ENCODE results near the gene PLXNA1. TPM values are rescaled to one million over a fixed set of nuclear protein-coding genes. Genes with fewer than 3 reads are reported as not detected.

The PLXNA1 gene
- total and polyA plus RNA-seq, 2 experiments from 2014 or later = 11.0 to 73.5 TPM

GRCh38 chr3:126995254-126995780, 12.4 kb downstream of the PLXNA1 start (continued):
- TF ChIP-seq EZH2phosphoT487 (IDR thresholded peaks at IDR 0.05; ENCODE audit: unreplicated experiment) = no peak
- no peak for TF ChIP-seq REST (IDR thresholded peaks at IDR 0.05; ENCODE audit: unreplicated experiment)
- no peak for TF ChIP-seq CREB1 (CRISPR knock-in tag; IDR thresholded peaks at IDR 0.05; ENCODE audit: low read depth)
- no peak for TF ChIP-seq NANOG (IDR thresholded peaks at IDR 0.05; ENCODE audit: borderline replicate concordance)
- no peak for TF ChIP-seq EZH2 (IDR thresholded peaks at IDR 0.05; ENCODE audit: low read depth, unreplicated experiment)
- TF ChIP-seq ETS1 (IDR thresholded peaks at IDR 0.05) = no peak
- no peak for TF ChIP-seq STAT1 (IDR thresholded peaks at IDR 0.05; ENCODE audit: unreplicated experiment)

GRCh38 chr3:126995926-126996512, 13.1 kb downstream of the PLXNA1 start:
- Histone ChIP-seq H3F3A (replicated peaks; ENCODE audit: low read depth) (no peaks in the 10 kb centered on the region), H3K79me2 (replicated peaks; ENCODE audit: insufficient read depth) (peaks cover 30% of the 10 kb centered on the region; the same call in 1 of the 2 replicates), H4K20me1 (replicated peaks; ENCODE audit: insufficient read depth) (no peaks in the 10 kb centered on the region; the same call in 1 of the 2 replicates), H3K4me3 (no peak overlapping the region), H3K4me2 (no peak overlapping the region), H3K27ac (ENCODE audit: low read depth) (no peak overlapping the region), H3K4me1 (ENCODE audit: insufficient read depth) (no peaks in the 10 kb centered on the region; the same call in 1 of the 2 replicates), H3K9me2 (ENCODE audit: insufficient read depth) (no peaks in the 10 kb centered on the region), H2AFZ (no peak overlapping the region), H3K27me3 (ENCODE audit: insufficient read depth) (no peaks in the 10 kb centered on the region), H3K36me3 (ENCODE audit: insufficient read depth) (no peaks in the 10 kb centered on the region)
- peaks cover 3% of the 10 kb centered on the region; the same call in 2 of the 3 replicates for H3K36me3 Mint-ChIP-seq (ENCODE audit: low read depth)
- peaks cover 10% of the 10 kb centered on the region for H3K27me3 Mint-ChIP-seq (ENCODE audit: insufficient read depth, low read depth, poor library complexity)
- ATAC-seq (peak; percentile 17), DNase-seq (ENCODE audit: low spot score) (peak; percentile 48)
- H3K4me1 Mint-ChIP-seq = peaks cover 13% of the 10 kb centered on the region
- H3K27ac Mint-ChIP-seq = no peak overlapping the region
- H3K4me3 Mint-ChIP-seq = no peak overlapping the region
- H3K9me3 Mint-ChIP-seq = no peaks in the 10 kb centered on the region
- TF ChIP-seq CTCF (conservative IDR thresholded peaks at IDR 0.05; ENCODE audit: low read depth in 2 of 2) (peak; percentile 24 to 40; a peak in 3 of 4 replicates), STAT1 (IDR thresholded peaks at IDR 0.05; ENCODE audit: unreplicated experiment) (no peak), JUNB (IDR thresholded peaks at IDR 0.05; ENCODE audit: unreplicated experiment) (no peak)

Data from GM23338 (cell line).